Stimulated activated CD4-positive, alpha-beta T cell treated with anti-CD3 and anti-CD28 coated beads, Interleukin-12 subunit alpha, Interleukin-12 subunit beta, amount 100 ng/mL, for 48 hours (primary cell): Measurements from ENCODE around the gene TBC1D24.

Source experiments
- DNase-seq, 3 donors: peaks; one replicate each; pipeline ENCODE4 v3.0.0-alpha.2; 2020; ENCODE audit warnings: low read depth in 2 of 3, low spot score in 1 of 3

TBC1D24 gene

DNA sequence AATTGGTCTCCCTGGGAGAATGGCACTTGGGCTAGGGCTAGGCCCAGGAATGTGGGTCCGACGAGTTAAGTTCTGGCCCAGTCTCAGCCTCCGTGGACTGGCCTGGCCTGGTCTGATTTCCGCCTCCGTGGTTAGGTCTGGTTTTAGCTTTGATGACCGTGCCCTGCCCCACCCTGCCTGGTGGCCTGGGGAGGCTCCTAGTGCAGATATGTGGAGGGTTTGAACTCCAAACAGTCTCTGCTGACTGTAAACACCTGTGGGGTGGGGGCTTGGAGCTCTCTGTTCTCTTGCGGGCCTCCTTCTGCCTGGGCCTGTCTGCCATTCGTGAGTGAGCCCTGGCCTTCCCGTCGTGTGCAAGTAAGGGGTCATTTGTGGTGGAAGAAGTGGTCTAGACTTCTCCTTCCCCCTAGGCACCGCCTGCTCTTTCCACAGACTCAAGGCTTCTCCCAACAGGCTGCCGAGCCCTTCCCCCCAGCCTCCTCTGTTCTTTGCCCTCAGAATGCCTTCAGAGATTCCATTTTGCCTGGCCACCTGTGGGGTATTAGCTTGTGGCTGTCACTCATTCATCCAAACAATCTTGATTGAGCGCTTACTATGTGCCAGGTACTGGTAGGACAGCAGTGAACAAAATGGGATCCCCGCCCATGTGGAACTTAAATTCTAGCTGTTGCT, 40.4 kb downstream of the TBC1D24 start:
- no peak for DNase-seq

DNA sequence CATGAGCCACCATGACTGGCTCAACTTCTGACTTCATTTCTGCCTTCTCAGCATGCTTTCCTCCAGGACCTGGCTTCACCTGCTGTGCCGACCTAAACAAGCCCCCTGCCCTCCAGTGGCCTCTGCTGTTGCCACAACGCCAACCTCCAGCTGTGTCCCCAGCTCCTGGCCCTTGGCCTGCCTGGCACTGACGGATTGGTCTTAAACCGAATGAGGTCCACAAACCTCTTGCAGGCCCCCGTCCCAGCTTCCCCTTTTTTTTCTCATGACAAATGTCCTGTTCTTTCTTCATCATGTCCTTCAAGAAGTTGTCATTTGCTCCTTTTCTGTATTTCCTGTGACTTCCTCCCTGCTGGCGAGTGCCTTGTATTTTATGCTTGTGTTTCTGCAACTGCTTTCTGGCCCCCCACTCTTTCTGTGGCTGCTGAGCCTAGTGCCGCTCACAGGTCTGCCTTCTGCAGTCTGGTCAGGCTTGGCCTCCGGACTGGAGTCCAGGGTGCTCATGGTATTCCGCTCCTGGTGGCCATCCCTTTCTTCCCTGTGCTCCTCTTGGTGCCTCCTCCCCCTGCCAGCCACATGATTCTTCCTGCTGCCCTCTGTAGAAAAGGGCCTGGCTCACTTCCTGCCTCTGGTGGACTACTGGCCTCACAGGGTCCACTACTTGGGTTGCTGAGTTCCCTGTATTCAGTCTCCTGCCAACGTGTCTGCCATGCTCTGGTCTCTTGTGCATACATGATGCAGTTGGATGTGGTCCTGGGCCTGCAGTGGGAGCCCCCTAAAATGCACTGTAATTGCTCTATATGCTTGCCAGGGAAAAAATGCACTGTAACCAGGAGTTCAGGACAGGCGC, 41.7 kb downstream of the TBC1D24 start:
- DNase-seq: no peak

DNA sequence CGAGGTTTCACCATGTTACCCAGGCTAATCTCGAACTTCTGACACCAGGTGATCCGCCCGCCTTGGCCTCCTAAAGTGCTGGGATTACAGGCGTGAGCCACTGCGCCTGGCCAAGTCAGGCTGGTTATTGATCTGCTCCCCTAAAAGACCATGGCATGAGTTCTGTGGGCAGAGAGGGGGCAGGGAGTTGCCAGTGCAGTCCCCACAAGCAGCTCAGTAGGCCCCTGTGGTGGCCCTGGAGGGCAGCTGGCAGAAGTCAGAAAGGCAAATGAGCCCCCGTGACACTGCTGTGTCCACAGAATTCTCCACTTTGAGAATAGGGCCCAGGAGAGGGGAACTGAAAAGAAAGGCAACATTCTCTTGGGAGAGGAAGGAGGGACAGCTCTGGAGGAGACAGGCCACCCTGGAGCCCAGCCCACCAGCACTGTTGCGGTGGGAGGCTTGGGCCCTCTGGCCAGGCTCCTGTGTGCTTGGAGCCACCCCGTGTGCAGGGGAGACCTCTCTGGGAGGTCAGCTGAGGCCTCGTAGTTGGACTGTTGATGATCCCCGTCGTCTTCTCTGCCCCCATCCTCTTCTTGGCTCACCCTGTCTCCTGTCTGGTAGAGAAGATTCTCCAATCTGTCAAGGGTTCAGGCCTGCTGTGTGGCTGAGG, 43.2 kb downstream of the TBC1D24 start:
- DNase-seq: no peak

DNA sequence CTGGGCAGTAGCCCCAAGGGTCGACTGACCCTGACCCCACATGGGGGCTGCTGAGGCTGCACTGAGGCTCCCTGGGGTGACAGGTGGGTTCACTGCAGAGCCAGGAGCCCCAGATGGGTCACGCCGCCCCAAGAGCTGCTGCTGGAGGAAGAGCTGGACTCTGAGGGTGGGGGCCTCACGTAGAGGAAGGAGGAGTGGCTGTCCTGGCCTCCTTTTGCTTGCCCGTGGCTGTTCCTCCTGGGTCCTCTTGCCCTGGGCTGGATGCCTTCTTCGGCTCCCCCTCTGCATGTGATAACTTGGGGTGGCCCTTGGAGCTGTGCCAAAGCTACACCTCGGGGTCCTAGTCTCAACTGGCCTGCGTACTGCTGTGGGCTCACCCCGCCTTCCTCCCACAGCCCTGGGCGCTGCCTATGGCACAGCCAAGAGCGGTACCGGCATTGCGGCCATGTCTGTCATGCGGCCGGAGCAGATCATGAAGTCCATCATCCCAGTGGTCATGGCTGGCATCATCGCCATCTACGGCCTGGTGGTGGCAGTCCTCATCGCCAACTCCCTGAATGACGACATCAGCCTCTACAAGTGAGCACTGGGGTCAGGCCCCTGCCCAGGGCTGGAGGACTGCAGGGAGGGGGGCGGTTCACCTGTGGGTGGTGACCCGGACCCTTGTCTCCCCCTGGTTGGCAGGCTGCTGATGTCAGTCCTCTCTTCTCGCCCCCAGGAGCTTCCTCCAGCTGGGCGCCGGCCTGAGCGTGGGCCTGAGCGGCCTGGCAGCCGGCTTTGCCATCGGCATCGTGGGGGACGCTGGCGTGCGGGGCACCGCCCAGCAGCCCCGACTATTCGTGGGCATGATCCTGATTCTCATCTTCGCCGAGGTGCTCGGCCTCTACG, 44.1 kb downstream of the TBC1D24 start:
- DNase-seq: no peak

DNA sequence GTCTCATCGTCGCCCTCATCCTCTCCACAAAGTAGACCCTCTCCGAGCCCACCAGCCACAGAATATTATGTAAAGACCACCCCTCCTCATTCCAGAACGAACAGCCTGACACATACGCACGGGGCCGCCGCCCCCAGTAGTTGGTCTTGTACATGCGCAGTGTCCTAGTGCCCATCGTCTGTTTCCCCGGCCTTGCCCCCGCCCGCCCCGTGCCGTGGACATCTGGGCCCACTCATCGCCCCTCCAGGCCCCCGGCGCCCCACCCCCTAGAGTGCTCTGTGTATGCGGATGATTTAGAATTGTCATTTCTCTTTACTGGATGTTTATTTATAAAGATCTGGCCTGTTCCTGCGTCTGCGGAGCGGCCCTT, 44.8 kb downstream of the TBC1D24 start:
- DNase-seq: no peak

DNA sequence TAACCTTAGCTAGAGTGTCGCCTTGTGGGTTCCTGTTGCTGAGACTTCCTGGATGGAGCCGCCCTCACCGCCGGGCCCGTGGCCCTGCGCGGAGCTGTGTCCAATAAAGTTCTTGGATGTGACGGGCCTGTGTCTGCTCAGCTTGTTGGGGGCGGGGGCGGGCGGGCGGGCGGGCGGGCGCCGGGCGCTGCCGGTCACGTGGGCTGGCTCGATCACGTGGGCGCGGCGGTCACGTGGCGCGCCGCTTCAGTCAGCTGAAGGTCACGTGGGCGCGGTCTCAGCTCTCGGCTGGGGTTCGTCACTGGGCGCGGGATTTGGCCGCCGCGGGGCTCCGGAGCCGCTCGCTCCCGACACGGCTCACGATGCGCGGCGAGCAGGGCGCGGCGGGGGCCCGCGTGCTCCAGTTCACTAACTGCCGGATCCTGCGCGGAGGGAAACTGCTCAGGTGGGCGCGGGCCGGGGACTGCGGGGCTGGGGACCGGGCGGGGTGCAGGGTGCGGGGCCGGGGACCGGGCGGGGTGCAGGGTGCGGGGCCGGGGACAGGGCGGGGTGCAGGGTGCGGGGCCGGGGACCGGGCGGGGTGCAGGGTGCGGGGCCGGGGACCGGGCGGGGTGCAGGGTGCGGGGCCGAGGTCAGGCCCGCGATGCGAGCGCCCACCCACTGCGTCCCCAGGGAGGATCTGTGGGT, 45.3 kb downstream of the TBC1D24 start, which contains the start of gene AMDHD2:
Gene AMDHD2, plus strand, starts transcription at position 275 of the 687 bp plus-strand sequence. Its CDS starts 88 bp downstream, at position 363.
- DNase-seq: peak; percentile 82 to 88 (median 82)

DNA sequence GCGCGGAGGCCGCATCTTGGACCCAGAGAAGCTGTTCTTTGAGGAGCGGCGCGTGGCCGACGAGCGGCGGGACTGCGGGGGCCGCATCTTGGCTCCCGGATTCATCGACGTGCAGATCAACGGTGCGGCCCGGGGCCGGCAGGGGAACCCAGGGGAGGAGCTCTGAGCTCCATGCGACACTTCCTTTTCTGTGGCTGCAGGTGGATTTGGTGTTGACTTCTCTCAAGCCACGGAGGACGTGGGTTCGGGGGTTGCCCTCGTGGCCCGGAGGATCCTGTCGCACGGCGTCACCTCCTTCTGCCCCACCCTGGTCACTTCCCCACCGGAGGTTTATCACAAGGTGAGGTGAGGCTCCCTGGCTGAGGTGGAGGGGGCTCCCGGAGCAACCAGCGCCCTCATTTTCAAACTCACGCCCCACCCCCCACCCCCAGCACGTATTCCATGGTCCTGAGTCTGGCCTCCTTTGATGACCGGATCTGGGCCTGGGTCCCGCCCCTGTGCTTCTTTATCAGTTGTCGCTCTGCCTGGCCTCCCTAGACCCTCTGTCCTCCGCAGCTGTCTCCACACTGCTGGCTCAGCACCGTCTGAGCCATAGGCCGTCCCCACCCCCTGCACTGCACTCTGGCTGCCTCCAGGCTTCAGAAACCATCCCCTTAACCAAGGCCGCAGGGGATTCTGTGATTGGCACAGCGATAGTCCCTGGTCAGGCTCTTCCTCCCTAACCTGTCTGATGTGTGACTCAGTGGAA, 46.0 kb downstream of the TBC1D24 start:
- DNase-seq: no peak

DNA sequence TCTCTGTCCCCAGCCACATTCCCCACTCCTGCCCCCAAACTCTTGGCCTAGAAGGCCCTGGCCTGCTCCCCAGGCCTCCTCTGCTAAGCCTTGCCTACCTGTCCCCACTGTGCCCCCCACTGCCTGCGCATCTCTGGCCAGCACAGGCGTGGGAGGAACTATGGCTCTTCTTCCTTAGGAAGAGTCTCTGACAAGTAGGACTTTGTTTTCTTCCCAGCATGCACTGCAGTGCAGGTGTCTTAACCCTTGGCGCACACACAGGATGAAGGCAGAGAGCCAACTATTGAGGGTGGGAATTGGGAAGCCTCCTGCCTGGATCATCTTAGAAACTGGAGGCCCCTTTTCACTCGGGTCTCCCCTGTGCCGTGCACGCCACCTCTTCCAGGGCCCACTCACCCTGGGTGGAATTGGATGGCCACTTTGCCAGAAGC, 48.9 kb downstream of the TBC1D24 start:
- DNase-seq: no peak

DNA sequence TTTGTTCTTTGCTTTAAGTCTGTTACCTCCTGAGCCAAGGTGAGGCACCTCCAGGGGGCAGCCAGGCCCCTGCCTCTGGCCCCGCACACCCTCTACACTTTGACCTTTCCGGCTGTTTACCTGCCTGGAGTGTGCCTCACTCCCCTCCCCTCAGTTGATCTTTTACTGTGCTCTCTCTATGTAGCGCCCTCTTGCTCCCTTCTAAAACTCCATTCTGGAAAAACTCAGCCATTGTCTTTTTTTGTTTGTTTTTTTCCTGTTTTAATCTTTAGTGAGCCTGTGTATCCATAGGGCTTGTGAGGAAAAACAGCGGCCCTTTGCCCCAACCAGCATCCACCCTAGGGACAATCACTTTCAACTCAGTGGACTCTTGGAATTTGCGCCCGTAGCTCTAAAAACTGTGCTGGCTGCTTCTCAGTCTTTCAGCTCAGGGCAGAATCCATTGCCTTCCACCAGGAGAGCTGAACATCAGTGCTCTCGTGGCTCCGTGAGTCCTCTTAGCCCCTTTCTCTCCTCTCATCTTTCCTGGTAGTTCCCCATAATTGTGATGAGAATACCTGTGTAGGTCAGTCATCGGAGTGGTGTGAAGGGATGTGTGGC, 49.5 kb downstream of the TBC1D24 start:
- DNase-seq: no peak

DNA sequence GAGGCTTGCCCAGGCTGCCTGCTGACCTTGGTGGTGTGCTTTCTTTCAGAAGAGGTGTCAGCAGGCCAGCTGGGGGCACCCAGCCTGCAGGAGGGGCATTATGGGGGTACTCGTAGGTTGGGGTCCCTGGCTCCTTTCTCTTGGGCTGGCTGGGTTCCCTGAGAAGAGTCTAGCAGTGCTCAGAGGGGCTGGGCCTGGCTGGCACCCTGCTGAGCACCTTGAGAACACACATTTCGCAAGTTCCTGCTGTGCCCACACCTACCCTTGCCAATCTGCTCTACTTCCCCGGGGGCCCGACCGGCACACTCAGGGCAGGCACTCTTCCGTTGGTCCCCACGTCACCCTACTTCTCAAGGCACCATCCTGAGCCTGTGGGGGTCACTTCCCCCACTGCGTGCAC, 51.2 kb downstream of the TBC1D24 start:
- no peak for DNase-seq

DNA sequence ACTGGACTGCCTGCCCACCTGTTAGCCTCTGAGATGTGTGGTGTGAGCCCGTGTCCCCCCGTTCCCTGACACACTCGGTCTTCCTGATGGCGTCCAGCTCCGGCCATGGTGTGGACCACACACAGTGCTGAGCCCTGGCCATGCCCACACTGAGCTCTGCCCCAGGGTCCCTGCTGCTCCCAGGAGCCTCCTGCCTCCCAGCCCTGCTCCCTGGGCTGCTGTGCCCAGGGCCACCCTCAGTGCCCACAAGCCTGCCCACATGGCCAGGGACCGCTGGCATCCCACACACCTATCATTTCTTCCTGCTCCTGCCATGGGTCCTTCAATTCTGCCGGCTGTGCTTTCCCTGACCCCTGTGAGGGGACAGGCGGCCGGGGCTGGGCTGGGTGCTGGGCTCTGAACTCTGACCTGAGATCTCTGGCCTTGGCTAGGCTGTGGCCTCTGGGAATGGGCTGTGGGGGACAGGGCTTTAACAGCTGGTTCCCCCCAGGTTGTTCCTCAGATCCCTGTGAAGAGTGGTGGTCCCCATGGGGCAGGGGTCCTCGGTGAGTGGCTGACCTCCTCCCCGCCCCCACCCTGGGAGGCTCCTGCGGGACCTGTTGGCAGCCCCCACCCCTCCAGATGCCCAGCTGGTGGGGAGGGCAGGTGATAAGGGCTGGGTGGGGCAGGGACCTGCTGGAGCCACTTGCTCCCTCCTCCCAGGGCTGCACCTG, 52.3 kb downstream of the TBC1D24 start:
- no peak for DNase-seq

DNA sequence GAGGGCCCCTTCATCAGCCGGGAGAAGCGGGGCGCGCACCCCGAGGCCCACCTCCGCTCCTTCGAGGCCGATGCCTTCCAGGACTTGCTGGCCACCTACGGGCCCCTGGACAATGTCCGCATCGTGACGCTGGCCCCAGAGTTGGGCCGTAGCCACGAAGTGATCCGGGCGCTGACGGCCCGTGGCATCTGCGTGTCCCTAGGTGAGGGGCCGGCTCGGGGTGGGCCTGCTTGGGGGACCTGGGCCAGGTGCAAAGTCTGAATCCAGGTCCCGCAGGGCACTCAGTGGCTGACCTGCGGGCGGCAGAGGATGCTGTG, 52.8 kb downstream of the TBC1D24 start:
- no peak for DNase-seq

DNA sequence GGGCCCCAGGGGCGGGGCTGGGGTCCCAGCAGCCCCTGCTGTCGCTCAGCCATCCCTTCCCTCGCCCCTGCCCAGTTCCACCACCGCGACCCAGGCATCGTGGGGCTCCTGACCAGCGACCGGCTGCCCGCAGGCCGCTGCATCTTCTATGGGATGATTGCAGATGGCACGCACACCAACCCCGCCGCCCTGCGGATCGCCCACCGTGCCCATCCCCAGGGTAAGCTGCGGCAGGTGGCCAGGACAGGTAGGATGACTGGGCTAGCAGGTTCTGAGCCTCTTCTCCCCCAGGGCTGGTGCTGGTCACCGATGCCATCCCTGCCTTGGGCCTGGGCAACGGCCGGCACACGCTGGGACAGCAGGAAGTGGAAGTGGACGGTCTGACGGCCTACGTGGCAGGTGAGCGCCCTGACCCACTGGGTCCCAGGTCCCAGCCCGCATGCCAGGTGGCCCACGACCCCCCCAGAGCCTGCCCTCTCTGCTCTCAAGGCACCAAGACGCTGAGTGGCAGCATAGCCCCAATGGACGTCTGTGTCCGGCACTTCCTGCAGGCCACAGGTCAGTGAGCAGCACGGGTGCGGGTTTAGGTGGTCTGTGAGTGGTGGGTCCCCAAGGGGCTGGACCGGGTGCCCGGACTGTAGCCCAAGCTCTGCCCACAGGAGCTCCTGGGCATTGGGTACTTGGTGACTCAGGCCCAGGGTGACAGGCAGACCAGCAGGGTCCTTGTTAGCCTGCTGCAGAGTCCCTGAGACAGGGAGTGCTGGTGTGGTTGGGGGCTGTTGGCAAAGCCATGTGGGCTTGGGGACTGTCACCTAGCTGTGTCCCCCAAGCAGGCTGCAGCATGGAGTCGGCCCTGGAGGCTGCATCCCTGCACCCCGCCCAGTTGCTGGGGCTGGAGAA, 53.5 kb downstream of the TBC1D24 start:
- no peak for DNase-seq

DNA sequence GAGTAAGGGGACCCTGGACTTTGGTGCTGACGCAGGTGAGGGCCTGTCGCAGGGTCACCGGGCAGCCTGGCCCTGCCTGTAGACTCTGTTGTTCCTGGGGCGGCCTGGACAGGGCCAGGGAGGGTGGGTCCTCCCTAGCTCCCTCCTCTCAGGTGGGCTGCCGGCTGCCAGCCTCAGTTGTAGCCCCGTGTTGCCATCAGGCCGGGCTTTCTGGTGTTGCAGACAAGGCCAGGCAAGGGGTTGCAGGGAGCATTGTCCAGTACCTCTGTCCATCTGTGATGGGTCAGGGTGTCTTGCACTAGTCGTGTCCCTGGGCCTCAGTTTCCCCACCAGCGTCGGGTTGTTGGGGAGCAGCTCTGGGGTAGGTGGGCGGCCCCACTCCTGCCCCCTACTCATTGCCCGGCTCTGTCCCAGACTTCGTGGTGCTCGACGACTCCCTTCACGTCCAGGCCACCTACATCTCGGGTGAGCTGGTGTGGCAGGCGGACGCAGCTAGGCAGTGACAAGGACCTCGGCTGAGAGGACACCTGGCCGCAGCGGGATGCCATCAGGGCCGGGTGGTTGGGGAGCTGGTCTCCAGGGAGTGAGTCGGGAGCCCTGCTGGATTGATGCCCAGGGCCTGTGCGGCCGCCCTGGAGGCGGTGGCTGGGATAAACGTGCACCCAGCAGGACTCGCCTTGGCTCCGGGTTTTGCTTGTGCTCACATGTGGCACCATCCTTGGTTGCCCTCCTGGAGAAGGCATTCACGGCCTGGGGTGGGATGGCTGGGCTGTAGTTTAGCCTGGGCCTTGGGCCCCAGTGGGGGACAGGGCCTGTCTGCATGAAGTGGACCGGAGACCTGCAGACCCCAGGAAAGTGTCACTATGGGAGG, 54.4 kb downstream of the TBC1D24 start:
- no peak for DNase-seq

DNA sequence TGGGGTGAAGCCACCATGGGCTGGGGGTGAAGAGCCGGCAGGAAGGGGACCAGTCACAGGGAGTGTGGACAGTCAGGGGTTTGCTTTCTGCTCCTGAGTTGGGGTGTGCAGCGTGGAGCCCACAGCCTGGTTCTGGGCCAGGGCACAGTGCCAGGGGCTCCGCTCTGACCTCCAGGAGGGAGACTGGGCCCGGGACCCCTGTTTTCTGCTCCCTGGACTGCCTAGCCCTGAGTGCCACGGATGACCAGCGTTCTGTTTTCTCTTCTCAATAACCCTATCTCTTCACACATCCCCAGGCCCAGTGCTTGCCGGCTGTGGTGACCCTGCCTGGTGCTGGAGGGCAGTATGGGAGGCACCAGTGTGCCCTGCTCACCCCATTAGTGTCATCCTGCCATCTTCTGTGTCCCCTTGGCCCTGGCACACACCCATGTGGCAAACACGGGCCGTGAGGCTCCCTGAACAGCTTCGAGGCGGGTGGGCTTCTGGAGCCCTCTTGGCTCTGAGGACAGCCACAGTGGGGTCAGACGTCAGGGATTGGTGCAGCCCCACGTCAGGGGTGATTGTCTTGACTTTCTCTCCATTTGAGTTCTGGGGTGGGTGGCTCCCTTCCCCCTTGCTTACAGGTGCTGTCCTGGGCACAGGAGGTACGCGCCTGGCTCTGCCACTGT, 55.2 kb downstream of the TBC1D24 start:
- DNase-seq: no peak

DNA sequence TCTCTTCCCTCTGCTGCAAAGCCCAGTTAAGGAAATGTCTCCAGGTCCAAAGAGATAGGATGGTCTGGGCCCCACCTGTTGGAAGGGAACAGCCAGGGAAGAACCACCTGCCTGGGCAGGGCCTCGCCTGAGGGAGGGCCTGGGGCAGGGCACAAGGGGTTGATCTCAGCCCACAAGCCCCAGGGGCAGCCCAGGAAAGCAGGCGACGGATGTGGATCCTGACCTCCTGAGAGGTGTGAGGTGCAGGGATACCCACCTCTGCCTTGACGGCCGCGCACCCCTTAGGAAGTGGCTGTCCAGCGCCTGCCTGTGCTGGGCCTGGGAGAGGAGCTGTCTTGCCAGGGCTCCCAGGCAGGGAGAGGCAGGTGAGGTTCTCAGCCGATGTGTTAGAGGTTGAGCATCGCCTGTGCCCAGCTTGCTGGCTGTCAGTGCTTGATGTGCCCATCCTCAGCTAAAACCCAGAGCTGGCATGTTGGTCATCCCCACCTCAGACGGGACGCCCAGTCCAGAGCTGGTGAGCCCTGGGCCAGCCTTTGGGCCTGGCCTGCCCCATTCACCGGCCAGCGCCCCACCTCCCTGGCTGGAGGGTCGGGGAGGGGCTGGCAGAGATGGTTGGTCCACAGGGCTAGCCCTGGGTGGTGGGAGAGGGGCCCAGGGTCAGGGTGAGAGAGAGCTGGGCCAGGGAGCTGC, 55.8 kb downstream of the TBC1D24 start:
- no peak for DNase-seq
